ENCODE data around the gene MELK.

Gene MELK

DNA sequence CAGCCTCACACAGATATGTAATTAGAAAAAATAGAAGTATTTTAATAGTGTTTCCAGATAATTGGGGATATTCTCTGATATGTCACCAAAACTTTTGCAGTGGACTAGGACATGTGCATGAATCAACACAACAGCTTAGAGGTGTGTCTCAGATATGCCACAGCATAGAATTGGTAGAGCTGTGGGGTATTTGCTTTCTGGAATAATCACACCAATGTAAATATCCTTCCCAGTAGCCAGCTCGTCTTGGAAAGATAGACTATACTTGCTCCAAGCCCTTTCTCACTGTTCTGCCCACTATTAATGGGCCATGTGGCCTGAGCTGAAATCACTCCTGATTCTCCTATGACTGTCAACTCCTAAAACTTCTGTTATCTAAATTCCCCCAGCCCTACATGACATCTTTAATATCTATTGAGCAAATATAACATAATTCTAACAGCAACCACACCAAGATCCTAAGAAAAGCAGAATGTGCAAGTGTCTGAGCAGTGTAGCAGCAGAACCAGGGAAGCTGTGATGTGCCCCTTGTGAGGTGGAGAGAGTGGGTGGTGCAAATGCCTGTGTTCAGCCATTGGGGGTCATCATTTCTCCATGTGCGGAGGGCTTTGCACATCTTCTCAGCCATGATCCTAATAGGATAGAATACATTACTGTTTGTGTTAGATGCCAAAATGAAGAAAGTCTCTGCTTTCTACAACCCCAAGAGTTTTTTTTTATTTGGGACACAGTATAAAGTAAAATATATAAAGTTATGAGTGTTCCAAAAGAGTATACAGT is 65.0 kb downstream of the MELK start:
- DNase-seq (ENCODE audit: extremely low read depth, low read depth): no peak
- no peak overlapping the region for H3K4me3 ChIP-seq (replicated peaks; ENCODE audit: low read depth, low read length)
- TF ChIP-seq, protein P1, sequence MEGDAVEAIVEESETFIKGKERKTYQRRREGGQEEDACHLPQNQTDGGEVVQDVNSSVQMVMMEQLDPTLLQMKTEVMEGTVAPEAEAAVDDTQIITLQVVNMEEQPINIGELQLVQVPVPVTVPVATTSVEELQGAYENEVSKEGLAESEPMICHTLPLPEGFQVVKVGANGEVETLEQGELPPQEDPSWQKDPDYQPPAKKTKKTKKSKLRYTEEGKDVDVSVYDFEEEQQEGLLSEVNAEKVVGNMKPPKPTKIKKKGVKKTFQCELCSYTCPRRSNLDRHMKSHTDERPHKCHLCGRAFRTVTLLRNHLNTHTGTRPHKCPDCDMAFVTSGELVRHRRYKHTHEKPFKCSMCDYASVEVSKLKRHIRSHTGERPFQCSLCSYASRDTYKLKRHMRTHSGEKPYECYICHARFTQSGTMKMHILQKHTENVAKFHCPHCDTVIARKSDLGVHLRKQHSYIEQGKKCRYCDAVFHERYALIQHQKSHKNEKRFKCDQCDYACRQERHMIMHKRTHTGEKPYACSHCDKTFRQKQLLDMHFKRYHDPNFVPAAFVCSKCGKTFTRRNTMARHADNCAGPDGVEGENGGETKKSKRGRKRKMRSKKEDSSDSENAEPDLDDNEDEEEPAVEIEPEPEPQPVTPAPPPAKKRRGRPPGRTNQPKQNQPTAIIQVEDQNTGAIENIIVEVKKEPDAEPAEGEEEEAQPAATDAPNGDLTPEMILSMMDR (IDR thresholded peaks at IDR 0.05; ENCODE audit: low read depth, low read length, missing control alignments): no peak

DNA sequence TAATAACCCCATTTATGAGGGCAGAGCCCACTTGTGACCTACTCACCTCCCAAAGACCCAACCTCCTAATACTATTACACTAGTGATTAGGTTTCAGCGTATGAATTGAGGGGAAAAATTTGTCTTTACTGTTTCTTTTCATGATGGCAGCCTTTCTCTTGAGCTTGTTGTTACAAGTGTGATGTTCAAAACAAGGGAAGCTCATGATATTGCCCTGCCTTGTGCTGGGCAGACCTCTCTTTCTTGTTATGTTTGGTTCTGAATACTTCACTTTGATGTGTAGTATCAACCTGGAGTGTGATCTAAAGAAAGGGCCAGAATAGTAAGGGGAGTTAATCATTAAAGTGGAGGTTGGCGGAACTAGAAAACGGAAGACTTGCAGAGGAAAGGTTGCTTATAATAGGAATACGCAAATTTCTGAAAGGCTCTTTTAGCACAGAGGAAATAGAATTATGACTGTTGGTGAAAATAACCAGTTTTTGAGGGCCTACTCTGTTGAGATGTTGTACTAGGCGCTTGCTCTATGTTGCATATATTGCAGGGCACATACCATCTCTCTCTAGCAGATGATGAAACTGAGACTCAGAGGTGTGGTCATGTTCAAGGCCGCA is 68.2 kb downstream of the MELK start:
- TF ChIP-seq, protein P1 (IDR thresholded peaks at IDR 0.05; ENCODE audit: low read depth, low read length, missing control alignments): no peak
- no peak overlapping the region for H3K4me3 ChIP-seq (replicated peaks; ENCODE audit: low read depth, low read length)
- DNase-seq (ENCODE audit: extremely low read depth, low read depth): no peak

DNA sequence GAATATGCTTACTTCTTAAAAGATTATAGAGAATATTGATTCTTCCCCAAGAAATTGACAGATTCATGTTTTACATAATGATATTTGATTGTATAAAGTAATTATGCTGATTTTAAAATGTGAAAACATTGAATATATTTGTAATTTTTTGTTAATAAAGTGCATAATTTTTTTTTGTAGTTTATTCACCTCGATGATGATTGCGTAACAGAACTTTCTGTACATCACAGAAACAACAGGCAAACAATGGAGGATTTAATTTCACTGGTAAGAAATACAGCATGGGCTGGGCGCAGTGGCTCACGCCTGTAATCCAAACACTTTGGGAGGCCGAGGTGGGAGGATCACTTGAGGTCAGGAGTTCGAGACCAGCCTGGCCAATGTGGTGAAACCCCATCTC is 70.1 kb downstream of the MELK start:
- no peak for DNase-seq (ENCODE audit: extremely low read depth, low read depth)
- TF ChIP-seq, protein P1 (IDR thresholded peaks at IDR 0.05; ENCODE audit: low read depth, low read length, missing control alignments): no peak
- no peak overlapping the region for H3K4me3 ChIP-seq (replicated peaks; ENCODE audit: low read depth, low read length)

DNA sequence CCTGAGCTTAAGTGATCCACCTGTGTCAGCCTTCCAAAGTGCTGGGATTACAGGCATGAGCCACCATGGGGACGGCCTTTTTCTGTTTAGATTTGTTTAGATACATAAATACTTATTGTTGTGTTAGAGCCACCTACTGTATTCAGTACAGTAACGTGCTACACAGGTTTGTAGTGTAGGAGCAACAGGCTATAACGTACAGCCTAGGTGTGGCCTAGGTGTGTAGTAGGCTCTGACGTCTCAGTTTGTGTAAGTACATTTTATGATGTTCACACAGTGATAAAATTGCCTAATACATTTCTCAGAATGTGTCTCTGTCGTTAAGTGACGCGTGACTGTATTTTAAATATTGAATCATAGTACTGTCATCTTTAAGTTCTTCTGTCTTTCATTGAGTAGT is 84.1 kb downstream of the MELK start:
- TF ChIP-seq, protein P1 (IDR thresholded peaks at IDR 0.05; ENCODE audit: low read depth, low read length, missing control alignments): no peak
- DNase-seq (ENCODE audit: extremely low read depth, low read depth): no peak
- H3K4me3 ChIP-seq (replicated peaks; ENCODE audit: low read depth, low read length): no peak overlapping the region

DNA sequence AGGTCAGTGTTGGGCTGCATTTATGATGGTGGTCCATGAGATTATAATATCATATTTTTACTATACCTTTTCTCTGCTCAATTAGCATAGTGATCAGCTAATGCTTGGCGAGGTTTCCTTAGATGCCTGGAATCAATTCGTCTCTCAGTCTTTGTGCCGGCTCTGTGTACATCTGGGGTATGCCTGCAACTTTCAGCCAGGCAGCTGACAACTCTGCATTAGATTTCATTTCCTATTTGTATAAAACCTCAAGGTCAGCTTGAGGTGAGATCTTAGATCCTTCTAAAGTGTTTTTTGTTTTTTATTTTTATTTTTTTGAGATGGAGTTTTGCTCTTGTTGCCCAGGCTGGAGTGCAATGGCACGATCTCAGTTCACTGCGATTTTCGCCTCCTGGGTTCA is 86.8 kb downstream of the MELK start:
- no peak overlapping the region for H3K4me3 ChIP-seq (replicated peaks; ENCODE audit: low read depth, low read length)
- DNase-seq (ENCODE audit: extremely low read depth, low read depth): no peak
- TF ChIP-seq, protein P1 (IDR thresholded peaks at IDR 0.05; ENCODE audit: low read depth, low read length, missing control alignments): no peak

DNA sequence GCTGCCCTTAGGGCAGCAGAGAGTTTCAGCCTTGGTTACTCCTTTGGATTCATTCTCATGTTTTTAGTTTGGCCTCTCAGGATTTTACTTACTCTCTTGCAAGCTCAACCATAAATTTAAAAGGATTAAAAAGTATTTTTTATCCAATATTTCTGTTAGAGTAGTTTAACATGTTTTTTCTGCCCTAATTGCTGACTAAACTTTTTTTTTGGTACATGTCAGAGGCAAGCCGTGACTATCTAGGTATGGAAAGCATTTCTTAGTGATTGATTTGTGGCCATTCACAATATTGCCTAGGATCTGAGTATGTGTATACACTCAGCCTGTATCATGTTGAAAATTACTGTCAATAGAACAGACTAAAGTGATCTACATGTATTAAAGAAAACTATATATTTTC is 92.1 kb downstream of the MELK start:
- no peak overlapping the region for H3K4me3 ChIP-seq (replicated peaks; ENCODE audit: low read depth, low read length)
- no peak for DNase-seq (ENCODE audit: extremely low read depth, low read depth)
- TF ChIP-seq, protein P1 (IDR thresholded peaks at IDR 0.05; ENCODE audit: low read depth, low read length, missing control alignments): no peak
